ENCODE data around the gene RRP12.

GRCh38 chr10:97356318-97356914 lies 44.7 kb downstream of the RRP12 start:
- TF ChIP-seq CTCF (IDR thresholded peaks at IDR 0.05) (no peak), EZH2 (IDR thresholded peaks at IDR 0.05) (no peak)

Data from neural progenitor cell (in vitro differentiated cells).